HG02884 (cell line): Measurements from ENCODE around the gene FTH1.
"Not testable (repeated sequence)": the region's sequence is repeated elsewhere in the genome, so short reads cannot be mapped to it uniquely, and the experiment has no call there.

Experiments
- ATAC-seq: cut with Tn5 transposase; IDR thresholded peaks from one replicate; pipeline ENCODE4 v1.9.1; 2021; ENCODE audit warnings: mild to moderate bottlenecking, moderate library complexity; ENCODE audit not compliant: unreplicated experiment

FTH1 gene

DNA sequence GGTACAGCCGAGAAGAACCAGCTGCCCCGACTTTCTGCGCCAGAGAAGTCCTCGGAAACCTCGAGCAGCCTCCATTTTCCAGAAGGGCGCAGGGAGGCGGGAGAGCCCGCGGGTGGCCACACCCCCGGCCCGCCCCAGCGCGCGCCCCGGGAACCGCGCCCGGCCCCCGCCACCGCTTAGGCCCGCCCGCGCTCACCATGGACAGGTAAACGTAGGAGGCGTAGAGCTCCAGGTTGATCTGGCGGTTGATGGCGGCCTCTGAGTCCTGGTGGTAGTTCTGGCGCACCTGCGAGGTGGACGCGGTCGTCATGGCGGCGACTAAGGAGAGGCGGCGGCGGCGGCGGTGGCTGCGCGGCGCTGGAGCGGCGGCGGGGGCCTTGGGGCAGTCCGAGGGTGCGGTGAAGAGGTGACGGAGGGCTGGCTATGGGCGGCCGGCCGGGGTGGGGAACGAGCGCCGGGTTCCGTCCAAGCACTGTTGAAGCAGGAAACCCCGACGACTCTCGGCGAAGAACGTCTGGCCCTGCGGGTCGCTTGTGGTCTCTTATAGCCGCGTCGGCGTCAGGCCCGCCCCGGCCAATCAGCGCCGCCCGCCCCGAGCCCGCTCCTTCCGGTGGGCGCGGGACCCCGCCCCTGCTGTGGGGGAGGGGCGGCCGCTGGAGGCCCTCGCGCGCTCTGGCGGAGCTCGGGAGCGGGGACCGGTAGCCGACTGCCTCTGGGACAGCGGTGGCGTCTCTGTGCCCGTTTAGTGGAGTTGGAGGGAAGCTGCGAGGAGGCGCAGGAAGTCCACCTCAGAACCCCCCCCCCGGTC, at the start of gene FTH1:
FTH1 (minus strand) TSS at position 519 of the 808 bp plus-strand sequence; CDS start at position 310, 209 bp downstream.
- ATAC-seq, result peak; percentile 50

DNA sequence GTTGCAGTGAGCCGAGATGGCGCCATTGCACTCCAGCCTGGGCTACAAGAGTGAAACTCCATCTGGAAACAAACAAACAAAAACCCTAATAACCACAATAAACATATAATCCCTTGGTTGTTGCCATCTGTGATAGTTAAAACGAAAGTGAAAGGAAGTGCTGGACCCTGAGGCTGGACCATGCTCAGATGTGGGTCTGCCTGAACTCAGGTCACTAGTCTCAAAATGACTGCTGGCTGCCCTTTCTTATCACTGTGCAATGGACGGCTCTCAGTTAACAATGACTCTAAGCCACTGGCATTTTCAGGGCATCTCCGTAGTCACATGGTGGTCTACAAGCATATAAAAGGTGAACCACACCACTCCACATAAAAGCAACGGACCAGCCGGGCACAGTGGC, 48.2 kb upstream of the FTH1 start:
- ATAC-seq, result no peak

DNA sequence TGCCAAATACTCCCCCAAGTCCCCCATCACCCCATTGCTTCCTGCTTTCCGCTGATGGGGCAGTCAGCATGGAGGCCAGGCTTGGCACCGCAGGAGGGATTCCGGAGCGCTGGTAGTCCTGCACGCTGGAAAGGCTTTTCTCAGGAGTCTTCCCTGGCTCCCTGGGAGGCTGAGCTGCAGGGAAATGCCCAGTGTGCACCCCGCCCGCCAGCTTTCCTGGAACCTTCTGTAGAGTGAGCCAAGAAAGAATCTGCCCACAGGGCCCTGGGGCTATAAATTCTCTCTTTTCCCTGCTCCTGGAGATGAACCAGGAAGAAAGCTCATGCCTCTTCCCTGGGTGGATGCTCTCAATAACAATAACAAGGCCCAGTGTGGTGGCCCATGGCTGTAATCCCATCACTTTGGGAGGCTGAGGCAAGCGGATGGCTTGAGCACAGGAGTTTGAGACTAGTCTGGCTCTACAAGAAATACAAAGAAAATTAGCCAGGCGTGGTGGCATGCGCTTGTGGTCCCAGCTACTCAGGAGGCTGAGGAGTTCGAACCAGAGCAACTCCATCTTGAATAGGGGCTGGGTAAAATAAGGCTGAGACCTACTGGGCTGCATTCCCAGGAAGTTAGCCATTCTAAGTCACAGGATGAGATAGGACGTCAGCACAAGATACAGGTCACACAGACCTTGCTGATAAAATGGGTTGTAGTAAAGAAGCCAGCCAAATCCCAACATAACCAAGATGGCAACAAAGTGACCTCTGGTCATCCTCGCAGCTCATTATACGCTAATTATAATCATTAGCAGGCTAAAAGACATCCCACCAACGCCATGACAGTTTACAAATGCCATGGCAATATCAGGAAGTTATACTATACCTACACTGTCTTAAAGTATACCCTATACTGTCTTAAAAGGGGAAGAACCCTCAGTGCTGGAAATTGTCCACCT, 46.4 kb upstream of the FTH1 start:
- ATAC-seq, result no peak

DNA sequence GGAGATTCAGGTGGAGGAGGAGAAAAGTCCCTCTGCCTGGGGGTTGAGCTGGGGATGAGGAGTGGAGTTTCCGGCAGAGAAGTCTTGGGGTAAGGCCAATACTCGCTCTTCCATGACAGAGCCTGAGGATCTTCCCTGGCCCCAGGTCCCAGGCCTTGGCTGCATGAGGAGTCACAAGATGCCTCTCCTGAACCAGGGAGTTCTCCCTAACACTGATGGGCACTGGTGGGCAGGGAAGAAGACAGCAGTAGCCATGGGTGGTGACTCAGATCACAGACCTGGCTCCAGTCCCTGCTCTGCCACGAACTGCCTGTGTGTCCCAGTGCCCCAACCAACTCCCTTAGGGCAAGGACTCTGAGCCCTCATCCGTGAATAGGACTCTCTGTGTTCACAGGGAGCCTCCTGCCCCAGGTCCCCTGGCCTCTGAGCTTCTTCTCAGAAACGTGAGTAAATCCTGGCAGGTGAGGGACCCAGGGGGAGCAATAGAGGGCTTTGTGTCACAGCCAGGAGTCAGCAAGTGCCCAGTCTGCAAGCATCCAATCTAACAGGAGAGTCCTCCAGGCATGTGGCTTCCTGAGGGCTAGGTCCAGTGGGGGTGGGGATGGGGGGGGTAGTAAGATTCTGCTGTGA, 45.5 kb upstream of the FTH1 start:
- no peak for ATAC-seq

DNA sequence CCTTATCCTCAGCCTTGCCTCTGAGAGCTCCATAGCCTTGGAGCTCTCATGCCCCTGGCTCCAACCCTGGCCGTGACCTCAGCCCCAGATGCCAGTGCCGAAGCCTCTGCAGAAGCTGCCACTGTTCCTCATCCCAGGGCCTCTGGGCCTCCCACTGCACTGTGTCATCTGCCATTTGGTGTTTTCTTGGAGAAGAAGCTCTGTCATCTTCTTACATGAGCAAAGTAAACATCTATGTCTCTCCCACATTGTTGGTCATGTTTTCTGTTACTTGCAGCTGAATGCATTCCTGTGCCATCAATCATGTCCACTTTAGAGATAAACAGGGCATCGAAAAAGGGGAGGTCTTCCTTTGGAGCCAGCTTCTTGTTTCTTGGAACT, 45.0 kb upstream of the FTH1 start:
- ATAC-seq, result no peak

DNA sequence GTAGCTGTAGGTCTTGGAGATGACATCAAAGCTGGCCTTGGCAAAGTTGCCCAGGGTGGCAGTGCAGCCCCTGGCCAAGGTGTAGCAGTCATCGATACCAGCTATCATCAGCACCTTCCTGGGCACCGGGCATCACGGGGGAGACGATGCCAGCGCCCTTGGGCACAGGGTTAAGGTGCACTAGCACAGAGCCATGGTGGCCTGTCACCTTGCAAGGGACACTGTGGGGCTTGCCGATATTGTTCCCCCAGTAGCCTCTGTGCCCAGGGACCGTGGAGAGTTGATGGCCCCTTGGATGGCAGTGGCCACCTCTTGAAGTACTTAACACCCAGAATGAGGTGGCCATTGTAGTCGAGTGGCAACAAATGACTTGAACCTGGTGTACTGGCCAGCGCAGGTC, 44.4 kb upstream of the FTH1 start:
- no peak for ATAC-seq

DNA sequence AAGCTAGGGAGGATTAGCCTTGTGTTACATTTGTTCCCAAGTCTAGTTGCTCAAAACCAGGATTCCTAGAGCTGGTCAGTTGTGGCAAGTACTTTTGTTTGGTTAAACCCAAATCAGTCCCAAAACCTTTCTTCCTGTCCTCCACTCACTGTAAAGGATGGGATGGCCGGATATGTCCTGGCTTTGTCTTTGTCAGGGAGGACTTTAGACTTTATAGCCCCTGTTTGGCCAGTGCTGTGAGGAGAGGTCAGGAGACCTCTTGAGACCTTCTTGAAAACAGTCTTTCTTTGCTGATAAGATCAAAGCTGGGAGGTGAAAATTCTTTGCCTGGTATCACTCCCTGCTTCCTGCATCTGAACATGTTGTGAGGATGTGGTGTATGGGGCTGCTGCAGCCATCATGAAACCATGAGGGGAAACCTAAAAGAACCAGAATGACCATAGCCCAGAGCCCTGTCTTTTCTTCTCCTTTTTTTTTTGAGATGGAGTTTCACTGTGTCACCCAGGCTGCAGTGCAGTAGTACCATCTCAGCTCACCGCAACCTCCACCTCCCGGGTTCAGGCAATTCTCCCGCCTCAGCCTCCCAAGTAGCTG, 43.6 kb upstream of the FTH1 start:
- ATAC-seq, result no peak

DNA sequence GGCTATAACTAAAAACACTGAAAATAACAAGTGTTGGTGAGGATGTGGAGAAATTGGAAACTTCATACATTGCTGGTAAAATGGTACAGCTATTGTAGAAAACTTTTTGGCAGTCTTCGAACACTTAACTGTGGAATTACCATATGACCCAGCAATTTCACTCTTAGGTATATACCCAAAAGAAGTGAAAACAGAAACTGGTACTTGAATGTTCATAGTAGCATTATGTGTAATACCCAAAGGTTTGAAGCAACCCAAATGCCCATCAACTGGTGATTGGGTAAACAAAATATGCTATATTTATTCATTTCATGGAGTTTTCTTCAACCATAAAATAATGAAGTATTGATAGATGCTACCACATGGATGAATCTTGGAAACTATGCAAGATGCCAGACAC, 40.8 kb upstream of the FTH1 start:
- no peak for ATAC-seq

DNA sequence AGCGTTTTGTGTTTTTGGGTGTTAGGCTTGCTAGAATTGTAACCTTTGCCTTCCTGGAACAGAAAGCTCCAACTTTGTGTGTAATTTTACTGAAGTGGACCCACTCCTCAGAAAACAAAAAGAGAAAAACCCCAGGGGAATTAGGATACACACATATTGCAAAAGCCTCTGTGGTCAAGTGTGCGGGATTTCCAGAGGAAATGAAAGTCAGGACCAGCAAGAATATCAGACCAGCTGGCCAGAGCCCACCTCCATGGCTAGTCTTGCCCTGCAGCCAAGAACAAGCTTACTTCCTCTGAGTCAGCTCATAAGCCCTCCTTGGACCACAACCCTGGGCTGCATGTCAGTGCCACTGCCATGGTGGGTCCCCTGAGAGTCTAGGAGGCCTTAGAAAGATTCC, 37.0 kb upstream of the FTH1 start:
- no peak for ATAC-seq

DNA sequence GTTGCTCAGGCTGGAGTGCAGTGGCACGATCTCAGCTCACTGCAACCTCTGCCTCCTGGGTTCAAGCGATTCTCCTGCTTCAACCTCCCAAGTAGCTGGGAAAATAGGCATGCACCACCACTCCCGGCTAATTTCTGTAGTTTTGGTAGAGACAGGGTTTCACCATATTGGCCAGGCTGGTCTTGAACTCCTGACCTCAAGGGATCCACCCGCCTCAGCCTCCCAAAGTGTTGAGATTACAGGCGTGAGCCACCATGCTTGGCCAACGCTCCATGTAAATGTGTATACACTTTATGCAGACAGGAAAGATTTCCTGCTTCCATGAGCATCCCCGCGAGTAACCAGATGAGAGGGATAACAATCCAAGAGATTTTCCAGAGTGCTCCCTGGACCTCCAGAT, 34.8 kb upstream of the FTH1 start:
- ATAC-seq, result not testable (repeated sequence)

DNA sequence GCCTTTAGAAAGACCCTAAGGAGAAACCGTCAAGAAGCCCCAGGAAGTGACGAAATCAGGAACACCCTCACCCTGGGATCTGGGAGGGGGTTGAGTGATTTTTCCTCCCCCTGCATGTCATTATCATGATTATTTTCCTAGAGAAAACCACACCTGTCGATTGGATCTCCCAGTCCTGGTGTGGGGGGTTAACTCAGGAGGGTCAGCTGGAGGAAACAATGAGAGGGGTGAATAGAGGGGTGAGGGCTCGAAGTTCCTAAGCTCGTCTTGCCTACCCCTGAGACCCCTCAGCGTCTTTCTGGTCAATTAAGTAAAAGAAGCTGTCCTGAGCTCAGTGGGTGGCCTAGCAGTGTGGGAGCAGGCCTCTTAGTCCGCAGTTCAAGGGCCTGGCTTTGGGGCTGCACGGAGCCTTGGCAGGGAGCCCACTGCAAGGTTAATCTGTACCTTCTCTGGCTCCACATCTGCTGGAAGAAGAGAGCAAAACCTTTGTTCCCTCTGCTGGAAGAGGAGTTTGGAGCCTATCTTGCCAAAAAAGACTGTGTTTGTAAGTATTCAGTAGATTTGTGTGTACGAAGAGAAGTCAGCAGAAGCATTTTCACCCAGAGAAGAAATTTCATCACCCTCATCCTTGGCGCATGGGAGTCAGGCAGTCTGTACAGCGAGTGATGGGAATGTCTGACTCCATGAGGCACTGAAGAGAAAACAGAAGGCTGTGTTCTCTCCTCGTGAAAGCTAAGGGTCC, 34.2 kb upstream of the FTH1 start:
- ATAC-seq, result no peak

DNA sequence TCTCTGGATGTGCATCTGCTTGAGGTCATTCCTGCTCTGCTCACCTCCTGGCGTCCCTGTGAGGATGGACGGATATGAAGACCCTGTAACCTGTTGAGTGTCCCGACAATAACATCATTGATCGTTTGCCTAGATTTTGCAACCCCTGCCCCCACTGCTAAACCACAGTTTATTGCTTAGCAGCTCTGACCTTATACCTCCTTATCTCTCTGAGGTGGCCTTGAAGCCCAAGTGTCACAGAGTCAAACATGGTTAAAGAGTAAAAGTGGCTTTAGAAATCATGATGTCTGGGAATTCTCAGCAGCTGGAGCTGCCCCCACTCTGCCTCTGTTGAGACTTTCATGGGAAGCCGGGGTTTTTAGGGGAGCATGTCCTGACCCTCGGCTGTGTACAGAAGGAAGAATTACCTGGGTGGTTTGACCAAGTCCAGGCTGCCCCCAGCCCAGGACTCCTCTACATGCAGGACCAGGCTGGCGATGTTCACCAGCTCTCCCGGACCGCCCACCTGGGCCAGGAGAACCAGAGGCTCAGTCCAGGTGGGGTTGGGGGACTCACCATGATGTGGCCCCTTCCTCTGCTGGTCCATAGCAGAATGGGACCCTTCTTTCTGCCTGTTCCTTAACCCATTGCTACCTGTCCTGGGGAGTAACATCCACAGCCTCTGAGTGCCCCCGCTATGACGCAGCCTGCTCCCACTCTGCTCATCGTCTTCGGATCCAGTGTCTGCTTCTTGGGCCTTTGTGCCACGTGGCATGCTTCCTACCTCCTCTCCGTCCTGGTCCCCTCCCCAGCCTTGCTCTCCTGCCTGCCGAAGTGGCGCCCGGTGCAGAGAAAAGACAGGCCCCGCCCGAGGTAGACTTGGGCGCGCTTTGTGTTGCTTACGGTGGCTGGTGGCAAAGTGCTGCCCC, 33.4 kb upstream of the FTH1 start:
- no peak for ATAC-seq

DNA sequence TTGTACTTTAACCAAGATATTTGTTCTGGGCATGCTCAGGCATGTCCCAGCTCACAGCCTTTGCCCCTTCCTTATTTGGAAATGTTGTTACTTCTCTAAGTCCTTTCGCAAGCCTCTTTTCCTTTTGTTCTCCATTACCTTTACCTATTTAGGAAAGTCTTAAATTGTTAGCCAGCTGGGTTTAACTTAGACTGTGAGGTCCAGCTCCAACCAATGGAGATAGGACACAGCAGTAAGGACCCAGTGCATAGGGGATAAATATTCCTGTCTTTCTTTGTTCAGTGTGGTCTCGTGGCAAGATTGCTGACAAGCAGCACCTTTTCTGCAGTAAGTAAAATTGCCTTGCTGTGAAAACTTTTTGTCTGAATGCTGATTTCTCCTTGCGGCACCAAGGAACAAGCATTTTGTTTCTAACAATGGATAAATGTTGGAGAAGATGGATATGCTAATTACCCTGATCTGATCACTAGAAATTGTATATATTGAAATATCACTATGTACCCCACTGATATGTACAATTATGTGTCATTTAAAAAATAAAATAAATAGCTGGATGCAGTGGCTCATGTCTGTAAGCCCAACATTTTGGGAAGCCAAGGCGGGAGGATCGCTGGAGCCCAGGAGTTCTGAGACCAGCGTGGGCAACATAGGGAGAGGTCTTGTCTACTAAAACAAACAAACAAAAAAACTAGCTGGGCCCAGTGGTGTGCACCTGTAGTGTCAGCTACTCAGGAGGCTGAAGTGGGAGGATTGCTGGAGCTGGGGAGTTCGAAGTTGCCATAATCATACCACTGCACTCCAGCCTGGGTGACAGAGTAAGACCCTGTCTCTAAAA, 31.9 kb upstream of the FTH1 start:
- ATAC-seq, result no peak

DNA sequence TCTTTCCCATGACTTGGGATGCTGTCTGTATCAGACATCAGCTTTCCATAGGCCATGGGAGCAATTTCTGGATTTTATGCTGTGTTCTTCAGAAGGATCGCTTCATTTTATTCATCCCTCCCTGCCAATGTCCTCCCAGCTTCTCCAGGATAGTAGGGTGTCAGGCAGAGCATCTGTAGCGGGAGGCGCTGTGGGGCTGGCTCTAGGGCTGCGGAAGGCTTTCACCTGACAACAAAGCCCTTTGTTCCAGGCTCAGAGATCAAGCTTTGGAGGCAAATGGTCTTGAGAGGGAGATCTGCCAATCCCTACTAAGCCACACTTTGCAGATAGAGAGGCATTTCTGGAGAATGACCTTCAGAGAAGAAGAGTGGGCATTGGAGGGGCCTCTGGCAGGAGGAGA, 29.5 kb upstream of the FTH1 start:
- ATAC-seq, result no peak

DNA sequence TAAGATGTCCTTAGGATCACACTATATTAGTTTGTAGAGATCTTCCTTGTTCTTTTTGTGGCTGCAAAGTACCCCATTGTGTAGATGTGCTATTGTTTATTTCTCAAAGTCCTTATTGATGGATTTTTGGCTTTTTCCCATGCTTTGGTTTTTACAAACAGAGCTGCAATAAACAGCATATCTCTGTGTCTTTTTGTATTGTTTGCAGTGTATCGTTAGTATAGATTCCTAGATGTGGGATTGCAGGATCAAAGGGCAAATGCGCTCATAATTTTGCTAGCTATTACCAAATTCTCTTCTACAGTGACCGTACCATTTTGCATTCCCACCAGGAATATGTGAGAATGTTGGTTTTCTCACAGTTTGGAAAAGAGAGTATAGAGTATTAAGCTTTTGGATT, 27.5 kb upstream of the FTH1 start:
- no peak for ATAC-seq

DNA sequence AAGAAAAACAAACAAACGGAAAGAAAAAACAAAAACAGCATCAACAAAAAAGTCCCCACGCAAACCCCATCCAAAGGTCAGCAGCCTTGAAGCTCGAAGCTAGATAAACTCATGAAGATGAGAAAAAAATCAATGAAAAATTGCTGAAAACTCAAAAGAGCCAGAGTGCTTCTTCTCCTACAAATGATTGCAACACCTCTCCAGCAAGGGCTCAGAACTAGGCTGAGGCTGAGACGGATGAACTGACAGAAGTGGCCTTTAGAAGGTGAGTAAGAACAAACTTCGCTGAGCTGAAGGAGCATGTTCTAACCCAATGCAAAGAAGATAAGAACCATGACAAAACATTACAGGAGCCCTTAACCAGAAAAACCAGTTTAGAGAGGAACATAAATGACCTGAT, 18.4 kb upstream of the FTH1 start:
- ATAC-seq, result no peak

DNA sequence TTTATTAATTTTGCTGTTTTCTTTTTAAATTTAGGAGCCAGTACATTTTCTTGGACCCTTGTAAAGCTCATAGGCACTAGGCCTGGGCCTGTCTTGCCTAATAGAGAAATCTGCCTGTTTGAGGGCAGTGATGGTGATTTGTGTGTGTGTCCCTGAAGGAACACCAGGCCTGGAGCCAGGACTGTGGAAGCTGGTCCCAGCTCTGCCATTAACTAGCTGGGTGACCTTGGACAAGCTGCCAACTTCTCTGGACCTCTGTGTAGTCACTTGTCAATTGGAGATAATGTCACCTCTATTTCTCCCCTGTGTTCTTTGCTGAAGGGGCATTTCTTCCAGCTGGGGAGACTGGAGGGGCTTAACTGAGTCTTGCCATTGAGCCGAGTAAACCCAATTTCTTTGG, 16.0 kb upstream of the FTH1 start:
- no peak for ATAC-seq

DNA sequence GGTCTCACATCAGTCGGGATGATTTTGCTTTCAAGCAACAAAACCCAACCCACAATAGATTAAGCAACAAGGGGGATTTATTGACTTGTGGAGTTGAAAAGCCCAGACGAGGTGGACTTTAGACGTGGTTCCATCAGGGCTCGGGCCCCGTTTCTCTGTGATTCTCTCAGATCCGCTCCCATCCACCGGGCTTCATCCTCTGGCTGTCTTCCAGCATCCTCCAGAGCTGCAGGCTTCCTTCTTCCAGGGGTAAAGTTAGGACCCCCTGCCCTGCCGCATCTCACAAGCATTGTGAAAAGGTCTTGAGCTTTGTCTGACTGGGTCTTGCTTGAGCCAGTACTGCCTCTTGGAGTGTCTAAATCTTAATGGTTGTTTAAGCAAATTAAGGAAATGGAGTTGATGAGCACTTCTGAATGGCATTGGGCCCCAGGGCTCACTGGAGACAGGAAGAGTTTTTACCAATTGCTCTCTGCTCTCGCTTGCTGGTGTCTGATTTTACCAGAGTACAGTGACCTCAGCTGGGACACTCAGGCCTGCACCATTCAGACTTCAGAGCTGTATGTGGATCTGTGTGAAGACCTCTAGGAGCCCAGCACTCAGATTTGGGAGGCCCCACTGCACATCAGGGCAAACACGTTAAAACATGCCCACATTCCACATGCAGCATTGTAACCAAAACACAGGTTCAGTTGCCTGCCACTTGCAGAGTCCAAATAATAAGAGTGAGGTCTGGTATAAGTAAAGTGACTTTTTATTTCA, 13.5 kb upstream of the FTH1 start:
- no peak for ATAC-seq
